Stimulated activated naive CD8-positive, alpha-beta T cell treated with anti-CD3 and anti-CD28 coated beads, Interleukin-15, amount 100 ng/mL, for 72 hours (primary cell): ENCODE measurements around the gene SOX8.

Experiments
- ATAC-seq: fragments of 150-1000 bp; cut with Tn5 transposase; 2 replicates; pipeline ENCODE4 v1.10.0; 2021; ENCODE audit warnings: mild to moderate bottlenecking, moderate library complexity
- DNase-seq, 2 donors: peaks; one replicate each; pipeline ENCODE4 v3.0.0; 2021 to 2022
- H3K27ac Mint-ChIP-seq, 2 donors: one replicate each; pipeline ENCODE4 v1.8.0; 2022; ENCODE audit warnings: mild to moderate bottlenecking in 2 of 2, mixed read lengths in 2 of 2, moderate library complexity in 2 of 2
- H3K27me3 Mint-ChIP-seq: one replicate; pipeline ENCODE4 v1.8.0; 2022; ENCODE audit warnings: mixed read lengths
- H3K4me1 Mint-ChIP-seq: one replicate; pipeline ENCODE4 v1.8.0; 2022; ENCODE audit warnings: mild to moderate bottlenecking, mixed read lengths
- H3K4me3 Mint-ChIP-seq, 2 donors: one replicate each; pipeline ENCODE4 v1.8.0; 2022; ENCODE audit warnings: mild to moderate bottlenecking in 2 of 2, mixed read lengths in 2 of 2, moderate library complexity in 1 of 2
- H3K9me3 Mint-ChIP-seq, 2 donors: one replicate each; pipeline ENCODE4 v1.8.0; 2022; ENCODE audit warnings: mixed read lengths in 2 of 2

SOX8 gene

DNA sequence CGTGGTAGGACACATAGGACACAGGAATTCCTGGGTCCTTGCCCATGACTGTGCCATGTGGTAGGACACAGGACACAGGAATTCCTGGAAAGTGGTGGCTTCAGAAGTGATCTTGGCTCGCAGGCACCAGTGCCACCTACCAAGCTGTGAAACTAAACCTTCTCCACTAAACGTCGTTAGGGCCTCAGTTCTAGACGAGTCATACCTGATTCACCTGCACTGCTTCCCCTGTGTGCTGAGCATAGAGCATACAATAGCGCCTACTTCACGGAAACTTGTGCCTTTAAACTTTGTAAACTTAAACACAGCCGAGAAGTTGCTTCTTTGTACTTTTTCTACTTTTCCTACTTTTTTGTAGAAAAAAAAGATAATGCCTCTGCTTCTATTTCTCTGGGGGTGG is 4.8 kb downstream of the SOX8 start:
- no peak overlapping the region for H3K4me3 Mint-ChIP-seq
- no peak for DNase-seq

GRCh38 chr16:986925-987582 is 5.5 kb downstream of the SOX8 start:
- ATAC-seq (no peak), DNase-seq (no peak)
- no peaks in the 10 kb centered on the region for H3K9me3 Mint-ChIP-seq
- no peak overlapping the region for H3K4me3 Mint-ChIP-seq
- peaks cover 12% of the 10 kb centered on the region for H3K27me3 Mint-ChIP-seq
- peaks cover 18% of the 10 kb centered on the region for H3K4me1 Mint-ChIP-seq
- H3K27ac Mint-ChIP-seq, result no peak overlapping the region

More for the DNA sequence above, 4.8 kb downstream of the SOX8 start:
- no peaks in the 10 kb centered on the region for H3K9me3 Mint-ChIP-seq
- H3K4me1 Mint-ChIP-seq, result peaks cover 18% of the 10 kb centered on the region
- H3K27ac Mint-ChIP-seq, result no peak overlapping the region
- peaks cover 12% of the 10 kb centered on the region for H3K27me3 Mint-ChIP-seq
- ATAC-seq, result no peak

GRCh38 chr16:987906-988305 is 6.3 kb downstream of the SOX8 start:
- no peak overlapping the region for H3K27ac Mint-ChIP-seq
- no peak overlapping the region for H3K4me3 Mint-ChIP-seq
- H3K27me3 Mint-ChIP-seq, result peaks cover 6% of the 10 kb centered on the region
- DNase-seq (no peak), ATAC-seq (no peak)
- no peaks in the 10 kb centered on the region for H3K9me3 Mint-ChIP-seq
- peaks cover 13% of the 10 kb centered on the region for H3K4me1 Mint-ChIP-seq

DNA sequence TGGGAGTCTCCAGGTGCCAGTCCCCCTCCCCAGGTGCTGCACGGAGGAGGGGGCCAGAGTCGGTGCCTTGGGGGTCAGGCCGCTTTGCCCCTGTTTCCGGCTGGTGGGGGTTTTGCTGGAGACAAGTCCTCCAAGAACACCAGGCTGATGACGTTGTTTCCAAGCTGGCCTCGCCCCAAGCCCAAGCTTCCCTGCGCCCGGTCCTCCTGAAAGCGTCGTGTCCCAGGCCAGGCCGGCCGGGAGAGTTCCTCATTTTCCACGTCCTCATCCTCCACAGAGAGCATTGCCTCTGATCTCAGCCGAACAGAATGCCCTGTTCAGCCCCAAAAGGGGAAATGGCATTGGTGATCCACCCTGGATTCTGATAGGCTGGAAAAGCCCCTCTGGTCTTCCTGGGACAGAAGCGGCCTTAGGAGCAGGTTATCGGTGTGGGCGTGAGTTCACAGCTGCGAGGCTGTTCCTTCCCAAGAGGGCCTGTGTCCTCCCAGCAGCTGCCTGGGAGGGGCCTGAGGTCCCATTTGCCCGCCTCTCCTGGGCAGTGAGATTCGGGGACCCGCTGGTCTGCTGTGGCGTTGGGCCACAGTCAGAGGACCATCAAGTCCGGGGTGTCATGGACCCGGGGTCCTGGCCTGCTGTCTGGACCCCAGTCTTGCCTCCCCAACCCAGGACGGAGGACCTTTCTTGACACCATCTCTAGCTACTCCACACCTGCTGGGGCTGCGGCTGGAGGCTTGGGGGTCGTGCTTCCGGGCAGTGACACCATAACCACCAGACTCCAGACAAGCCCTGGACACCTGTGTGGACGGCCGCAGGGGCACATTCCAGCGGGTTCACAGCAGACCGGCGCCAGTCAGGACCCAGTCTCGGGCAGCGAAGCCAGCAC is 7.1 kb downstream of the SOX8 start:
- no peak for ATAC-seq
- Mint-ChIP-seq H3K4me1 (peaks cover 12% of the 10 kb centered on the region), H3K9me3 (no peaks in the 10 kb centered on the region), H3K27me3 (no peaks in the 10 kb centered on the region), H3K27ac (no peak overlapping the region), H3K4me3 (no peak overlapping the region)
- no peak for DNase-seq

DNA sequence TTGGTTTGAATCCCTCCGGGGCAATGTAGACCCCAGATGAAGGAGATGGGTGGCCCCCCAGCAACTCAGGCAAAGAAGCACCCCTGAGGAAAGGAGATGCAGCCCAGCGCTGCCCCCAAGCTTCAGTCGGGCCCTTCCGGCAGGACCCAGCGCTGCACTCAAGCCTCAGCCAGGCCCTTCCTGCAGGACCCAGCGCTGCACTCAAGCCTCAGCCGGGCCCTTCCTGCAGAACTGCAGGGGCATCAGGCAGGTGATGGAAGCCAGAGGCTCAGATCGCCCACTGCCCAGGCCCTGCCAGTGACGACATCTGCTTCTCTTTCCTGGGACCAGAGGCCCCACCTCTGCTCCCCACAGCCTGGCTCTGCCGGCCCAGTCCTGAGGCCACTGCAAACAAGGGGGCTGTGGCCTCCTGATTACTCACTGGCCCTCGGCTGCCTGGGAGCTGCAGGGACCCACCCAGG is 7.8 kb downstream of the SOX8 start:
- DNase-seq (no peak), ATAC-seq (no peak)
- Mint-ChIP-seq H3K9me3 (peaks cover 0 to under 1% of the 10 kb centered on the region in 2 donors), H3K27me3 (no peaks in the 10 kb centered on the region), H3K4me3 (no peak overlapping the region), H3K27ac (no peak overlapping the region), H3K4me1 (peaks cover 12% of the 10 kb centered on the region)

- no peaks in the 10 kb centered on the region for H3K27me3 Mint-ChIP-seq
- no peak for ATAC-seq
- no peak for DNase-seq
- H3K9me3 Mint-ChIP-seq, result peaks cover 4 to 11% of the 10 kb centered on the region in 2 donors
- H3K4me3 Mint-ChIP-seq, result no peak overlapping the region
- H3K4me1 Mint-ChIP-seq, result peaks cover 12% of the 10 kb centered on the region
- H3K27ac Mint-ChIP-seq, result no peak overlapping the region
These were observed 9.1 kb downstream of the SOX8 start for GRCh38 chr16:990516-991291.

DNA sequence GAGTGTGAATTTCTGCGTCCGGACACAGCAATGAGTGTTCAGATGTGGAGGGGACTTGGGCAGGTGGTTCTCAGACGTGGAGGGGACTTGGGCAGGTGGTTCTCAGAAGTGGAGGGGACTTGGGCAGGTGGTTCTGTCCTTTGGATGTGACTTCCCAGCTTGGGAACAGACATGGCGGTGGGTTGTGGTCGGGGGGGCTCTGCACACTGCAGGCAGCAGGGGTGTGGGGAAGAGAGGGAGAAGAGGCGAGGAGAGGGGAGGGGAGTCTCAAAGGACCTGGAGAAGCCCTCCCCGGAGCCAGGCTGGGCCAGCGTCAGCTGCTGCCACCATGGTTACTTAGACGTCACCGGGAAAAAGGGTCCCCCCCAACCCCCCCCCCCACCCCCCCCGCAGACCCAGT is 9.8 kb downstream of the SOX8 start:
- ATAC-seq (no peak), DNase-seq (no peak)
- Mint-ChIP-seq H3K4me3 (no peak overlapping the region), H3K27ac (no peak overlapping the region), H3K4me1 (peaks cover 12% of the 10 kb centered on the region), H3K27me3 (peaks cover 4% of the 10 kb centered on the region), H3K9me3 (peaks cover 7 to 11% of the 10 kb centered on the region in 2 donors)

DNA sequence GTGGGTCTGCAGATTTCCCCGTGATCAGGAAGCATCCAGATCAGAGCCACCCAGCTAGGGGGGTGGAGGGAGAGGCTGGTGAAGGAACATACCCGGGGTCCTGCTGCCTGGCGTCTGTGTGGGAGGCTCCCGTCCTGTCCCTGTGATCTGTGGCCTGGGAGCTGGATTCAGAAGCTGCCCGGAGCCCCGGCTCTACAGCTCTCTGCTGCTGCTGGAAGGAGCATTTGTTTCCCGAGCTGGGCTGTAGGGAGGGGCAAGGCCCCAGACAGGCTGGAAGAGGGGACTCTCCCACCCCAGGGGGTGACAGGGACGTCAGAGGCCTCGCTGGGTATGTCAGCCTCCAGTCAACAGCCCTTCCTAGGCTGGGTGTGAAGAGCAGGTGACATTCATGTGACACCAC is 10.2 kb downstream of the SOX8 start:
- ATAC-seq (no peak), DNase-seq (no peak)
- Mint-ChIP-seq H3K9me3 (peaks cover 7 to 11% of the 10 kb centered on the region in 2 donors), H3K27me3 (peaks cover 5% of the 10 kb centered on the region), H3K4me1 (peaks cover 12% of the 10 kb centered on the region), H3K27ac (no peak overlapping the region), H3K4me3 (no peak overlapping the region)

DNA sequence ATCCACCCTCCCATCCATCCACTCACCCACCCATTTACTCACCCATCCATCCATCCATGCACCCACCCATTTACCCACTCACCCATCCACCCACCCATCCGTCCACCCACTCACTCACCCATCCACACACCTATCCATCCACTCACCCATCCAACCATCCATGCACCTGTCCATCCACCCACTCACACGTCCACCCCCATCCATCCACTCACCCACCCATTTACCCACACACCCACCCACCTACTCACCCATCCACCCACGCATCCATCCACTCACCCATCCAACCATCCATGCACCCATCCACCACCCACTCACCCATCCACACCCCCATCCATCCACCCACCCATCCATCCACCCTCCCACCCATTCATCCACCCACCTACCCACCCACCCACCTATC is 12.2 kb downstream of the SOX8 start:
- Mint-ChIP-seq H3K27ac (no peak overlapping the region), H3K4me1 (peaks cover 29% of the 10 kb centered on the region), H3K9me3 (peaks cover 7 to 11% of the 10 kb centered on the region in 2 donors), H3K27me3 (peaks cover 15% of the 10 kb centered on the region), H3K4me3 (no peak overlapping the region)
- ATAC-seq (no peak), DNase-seq (no peak)

- DNase-seq, result no peak
- no peak overlapping the region for H3K27ac Mint-ChIP-seq
- no peak overlapping the region for H3K4me3 Mint-ChIP-seq
These were observed 13.5 kb downstream of the SOX8 start for GRCh38 chr16:995087-995486.

DNA sequence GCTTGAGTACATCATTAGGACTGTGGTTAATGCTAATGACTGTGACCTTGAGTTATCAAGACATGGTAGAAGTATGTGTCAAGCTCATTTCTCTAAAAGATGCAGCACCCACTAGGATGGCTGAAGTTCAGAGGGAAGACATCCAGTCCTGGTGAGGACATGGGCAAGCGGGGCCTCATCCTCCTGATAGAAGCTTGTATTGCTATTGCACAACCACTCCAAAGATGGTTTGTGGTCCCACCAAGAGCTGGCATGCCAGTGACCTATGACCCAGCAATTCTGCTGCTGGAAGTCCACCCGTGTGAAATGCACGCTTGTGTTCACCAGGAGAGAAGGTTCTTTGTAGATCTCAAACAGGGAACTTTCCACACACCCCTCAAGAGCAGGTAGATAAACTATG is 14.2 kb downstream of the SOX8 start:
- no peak for DNase-seq
- Mint-ChIP-seq H3K4me3 (no peak overlapping the region), H3K27ac (peak overlapping the region in 1 of 2 donors; percentile 50), H3K9me3 (peaks cover 7 to 11% of the 10 kb centered on the region in 2 donors), H3K27me3 (peaks cover 24% of the 10 kb centered on the region), H3K4me1 (peaks cover 42% of the 10 kb centered on the region)
- ATAC-seq, result no peak

More at GRCh38 chr16:995087-995486, 13.5 kb downstream of the SOX8 start:
- no peak for ATAC-seq
- Mint-ChIP-seq H3K4me1 (peaks cover 42% of the 10 kb centered on the region), H3K27me3 (peaks cover 24% of the 10 kb centered on the region), H3K9me3 (peaks cover 7 to 11% of the 10 kb centered on the region in 2 donors)

DNA sequence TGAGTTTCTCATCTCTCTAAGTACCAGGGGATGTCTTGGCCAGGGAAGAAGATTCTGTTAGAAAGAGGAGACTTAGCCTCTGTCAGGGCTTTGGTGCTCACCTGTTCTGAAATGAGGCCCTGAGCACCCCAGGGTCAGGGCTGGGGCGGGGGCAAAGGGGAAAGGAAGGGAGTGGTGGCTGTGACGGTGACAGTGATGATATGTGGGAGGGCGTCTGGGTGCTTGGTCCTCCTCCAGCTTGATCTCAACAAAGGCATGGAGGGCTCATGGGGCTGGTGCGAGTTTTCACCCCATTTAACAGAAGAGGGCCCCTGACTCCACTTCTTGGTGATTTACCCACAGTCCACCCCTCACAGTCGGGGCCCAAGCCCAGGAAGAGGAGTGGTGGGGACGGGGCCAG is 15.1 kb downstream of the SOX8 start:
- peaks cover 7 to 11% of the 10 kb centered on the region in 2 donors for H3K9me3 Mint-ChIP-seq
- DNase-seq, result no peak
- peak overlapping the region; percentile 76 to 87 for H3K4me3 Mint-ChIP-seq
- H3K27me3 Mint-ChIP-seq, result peaks cover 24% of the 10 kb centered on the region
- H3K27ac Mint-ChIP-seq, result no peak overlapping the region
- peak; percentile 18 for ATAC-seq
- H3K4me1 Mint-ChIP-seq, result peaks cover 48% of the 10 kb centered on the region

- H3K4me3 Mint-ChIP-seq, result peak overlapping the region; percentile 76 to 87
- peaks cover 7 to 11% of the 10 kb centered on the region in 2 donors for H3K9me3 Mint-ChIP-seq
- ATAC-seq, result peak; percentile 60
- peaks cover 24% of the 10 kb centered on the region for H3K27me3 Mint-ChIP-seq
- H3K4me1 Mint-ChIP-seq, result peaks cover 56% of the 10 kb centered on the region
- peak in 1 of 2 donors; percentile 35 for DNase-seq
- H3K27ac Mint-ChIP-seq, result peak overlapping the region in 1 of 2 donors; percentile 48
These were observed 16.0 kb downstream of the SOX8 start for GRCh38 chr16:997440-998051.

- H3K4me3 Mint-ChIP-seq, result peak overlapping the region; percentile 76 to 87
- H3K9me3 Mint-ChIP-seq, result peaks cover 7 to 11% of the 10 kb centered on the region in 2 donors
- H3K27me3 Mint-ChIP-seq, result peaks cover 24% of the 10 kb centered on the region
- peaks cover 63% of the 10 kb centered on the region for H3K4me1 Mint-ChIP-seq
- ATAC-seq, result peak; percentile 4
- no peak for DNase-seq
- peak overlapping the region in 1 of 2 donors; percentile 53 for H3K27ac Mint-ChIP-seq
These were observed 16.6 kb downstream of the SOX8 start for GRCh38 chr16:998211-998610.

DNA sequence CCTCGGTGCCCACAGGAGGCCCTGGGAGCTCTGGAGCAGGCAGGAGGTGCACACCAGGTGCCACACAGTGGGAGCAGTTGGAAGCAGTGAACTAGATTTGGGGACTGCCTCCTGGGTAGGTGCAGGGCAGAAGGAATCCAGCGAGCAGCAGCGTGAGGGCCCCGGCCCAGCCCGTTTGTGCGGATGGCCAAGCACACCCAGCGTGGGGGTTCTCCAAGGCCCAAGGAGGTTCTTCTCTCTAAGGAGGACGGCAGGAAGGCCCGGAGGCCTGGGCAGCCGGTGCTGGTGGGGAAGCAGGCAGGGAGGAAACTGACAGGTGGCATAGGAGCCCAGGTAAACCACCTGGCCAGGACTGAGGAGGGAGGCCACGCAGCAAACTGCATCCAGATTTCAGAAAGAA is 17.0 kb downstream of the SOX8 start:
- H3K4me1 Mint-ChIP-seq, result peaks cover 67% of the 10 kb centered on the region
- peak overlapping the region in 1 of 2 donors; percentile 87 for H3K4me3 Mint-ChIP-seq
- ATAC-seq, result no peak
- DNase-seq, result no peak
- H3K9me3 Mint-ChIP-seq, result peaks cover 7 to 11% of the 10 kb centered on the region in 2 donors
- peak overlapping the region in 1 of 2 donors; percentile 53 for H3K27ac Mint-ChIP-seq
- peaks cover 24% of the 10 kb centered on the region for H3K27me3 Mint-ChIP-seq
